Stimulated activated CD4-positive, alpha-beta T cell treated with anti-CD3 and anti-CD28 coated beads, Interleukin-4, amount 100 ng/mL, for 4 hours (primary cell): ENCODE measurements around the gene CLTCL1.

Experiments used
- DNase-seq, 2 experiments: peaks; one replicate each; pipeline ENCODE4 v3.0.0-alpha.2; 2020

CLTCL1 gene

DNA sequence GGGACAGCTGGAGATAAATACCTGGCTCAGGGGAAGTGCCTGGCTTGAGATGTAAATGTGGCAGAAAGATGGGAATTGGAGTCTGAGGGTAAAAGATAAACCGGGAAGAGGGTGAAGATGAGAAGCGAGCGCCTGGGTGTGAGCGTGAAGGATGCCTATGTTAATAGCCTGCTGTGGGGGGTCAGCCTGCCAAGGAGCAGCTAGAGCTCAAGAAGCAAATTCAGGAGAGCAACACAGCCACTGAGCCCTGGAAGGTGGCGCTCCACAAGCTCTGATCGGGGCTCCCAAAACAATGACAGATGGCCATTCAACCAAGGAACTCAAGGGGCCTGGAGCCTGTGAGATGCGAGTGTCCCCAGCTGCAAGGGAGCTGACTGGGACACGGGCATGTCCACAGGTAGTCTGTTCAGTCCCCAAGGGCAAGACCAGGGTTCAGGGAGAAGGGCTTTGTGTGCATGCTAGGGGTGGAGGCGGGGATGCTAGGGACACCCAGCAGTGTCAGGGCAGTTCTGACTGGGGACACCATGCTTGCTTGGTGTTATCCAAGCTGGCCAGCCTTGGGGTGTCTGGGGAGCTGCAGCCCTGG is 144.2 kb downstream of the CLTCL1 start:
- DNase-seq = no peak

DNA sequence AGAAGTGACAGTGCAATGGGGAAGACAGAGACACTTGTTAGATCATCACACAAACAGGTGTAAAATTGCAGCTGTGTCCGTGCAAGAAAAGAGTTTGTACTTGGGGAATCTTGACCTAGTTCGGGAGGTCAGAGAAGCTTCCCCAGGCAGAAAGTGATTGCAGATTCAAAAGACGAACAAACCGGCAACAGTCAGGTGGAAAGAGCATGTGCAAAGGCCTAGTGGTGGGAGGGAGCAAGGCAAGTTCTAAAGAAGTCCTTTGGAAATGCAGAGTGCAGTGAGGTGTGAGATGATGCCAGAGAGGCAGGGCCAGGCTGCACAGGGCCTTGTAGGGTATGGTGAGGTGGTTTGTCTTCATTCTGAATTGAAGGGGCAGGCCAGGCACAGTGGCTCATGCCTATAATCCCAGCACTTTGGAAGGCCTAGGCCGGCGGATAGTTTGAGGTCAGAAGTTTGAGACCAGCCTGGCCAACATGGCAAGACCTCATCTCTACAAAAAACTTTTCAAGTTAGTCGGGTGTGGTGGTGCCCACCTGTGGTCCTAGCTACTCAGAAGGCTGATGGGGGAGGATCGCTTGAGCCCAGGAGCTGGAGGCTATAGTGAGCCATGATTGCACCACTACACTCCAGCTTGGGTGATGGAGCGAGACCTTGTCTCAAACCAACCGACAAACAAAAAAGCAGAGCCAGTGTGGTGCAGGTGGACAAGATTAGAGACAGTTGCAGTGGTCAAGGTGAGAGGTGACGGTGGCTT is 145.1 kb downstream of the CLTCL1 start:
- no peak for DNase-seq

DNA sequence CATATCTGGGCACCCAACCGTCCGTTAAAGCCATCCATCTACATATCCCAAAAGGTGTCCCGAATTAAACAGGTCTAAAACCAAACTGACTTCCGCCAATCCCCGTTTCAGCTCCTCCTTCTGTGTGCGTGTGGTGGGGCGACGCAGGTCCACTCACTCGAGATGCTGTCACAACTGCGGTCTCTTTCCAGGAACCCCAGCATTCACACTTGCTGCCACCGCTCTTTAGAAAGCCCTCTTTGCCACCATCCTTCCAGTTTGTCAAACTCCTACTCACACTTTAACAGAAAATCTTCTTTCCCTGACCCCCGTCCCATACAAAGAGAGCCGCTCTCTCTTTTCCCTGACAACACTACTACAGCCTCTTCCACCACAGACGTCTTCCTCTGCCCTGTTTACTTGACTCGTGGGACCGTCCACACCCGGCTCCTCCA is 147.5 kb downstream of the CLTCL1 start:
- DNase-seq = peak in 1 of 2 experiments; percentile 16

DNA sequence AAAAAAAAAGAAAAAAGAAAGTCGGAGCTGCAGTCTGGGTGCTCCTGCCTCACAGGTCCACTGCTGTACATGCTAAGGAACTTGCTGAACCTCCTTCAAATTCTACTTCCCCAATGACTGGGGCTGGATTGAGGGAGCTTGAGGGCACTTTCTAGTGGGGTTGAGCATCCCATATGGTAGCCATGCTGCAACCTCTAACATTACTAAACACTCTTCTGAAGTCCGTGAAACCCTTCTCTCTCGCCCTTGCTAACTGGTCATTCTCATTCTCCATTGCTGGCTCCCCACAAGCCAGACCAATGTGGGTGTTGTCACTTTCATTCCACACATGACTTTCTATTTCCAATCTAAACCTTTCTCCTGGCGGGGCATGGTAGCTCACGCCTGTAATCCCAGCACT is 148.3 kb downstream of the CLTCL1 start:
- DNase-seq = no peak

DNA sequence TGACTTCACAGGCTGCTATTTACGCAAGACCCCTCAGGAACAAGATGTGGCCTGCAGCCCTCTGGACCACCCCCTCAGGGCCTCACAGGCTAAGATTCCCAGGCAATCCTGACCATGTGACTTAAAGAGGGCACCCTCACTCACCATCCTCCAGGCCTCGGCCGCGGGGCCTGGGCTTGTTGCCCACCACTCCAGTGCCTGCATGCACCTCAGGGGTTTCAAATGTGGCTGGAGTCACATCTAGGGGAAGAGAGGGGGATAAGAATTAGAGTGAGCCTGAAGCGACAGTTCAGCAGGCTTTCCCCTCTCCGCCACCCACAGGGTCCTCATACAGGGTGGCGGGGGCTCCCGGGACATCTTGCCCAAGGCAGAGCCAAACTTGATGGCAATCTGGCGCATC is 149.1 kb downstream of the CLTCL1 start:
- no peak for DNase-seq

DNA sequence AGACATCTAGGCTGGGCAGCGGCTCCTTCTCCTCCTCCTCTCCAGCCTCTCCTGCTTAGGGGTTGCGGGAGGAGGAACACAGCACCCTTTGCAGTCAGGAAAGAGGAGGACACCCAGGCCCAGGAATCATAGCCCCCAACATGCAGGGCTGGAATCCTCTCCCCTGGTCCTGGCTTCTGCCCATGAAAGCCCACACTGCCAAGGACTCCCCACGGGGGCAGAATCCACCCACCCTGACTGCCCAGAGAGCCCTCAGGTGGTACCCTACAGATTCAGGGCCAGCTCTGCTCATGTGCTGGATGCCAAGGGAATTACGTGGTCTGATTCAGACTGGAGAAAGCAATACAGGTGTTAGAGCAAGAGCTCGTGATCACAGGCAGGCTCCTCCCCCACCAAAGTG is 151.5 kb downstream of the CLTCL1 start:
- DNase-seq = no peak

DNA sequence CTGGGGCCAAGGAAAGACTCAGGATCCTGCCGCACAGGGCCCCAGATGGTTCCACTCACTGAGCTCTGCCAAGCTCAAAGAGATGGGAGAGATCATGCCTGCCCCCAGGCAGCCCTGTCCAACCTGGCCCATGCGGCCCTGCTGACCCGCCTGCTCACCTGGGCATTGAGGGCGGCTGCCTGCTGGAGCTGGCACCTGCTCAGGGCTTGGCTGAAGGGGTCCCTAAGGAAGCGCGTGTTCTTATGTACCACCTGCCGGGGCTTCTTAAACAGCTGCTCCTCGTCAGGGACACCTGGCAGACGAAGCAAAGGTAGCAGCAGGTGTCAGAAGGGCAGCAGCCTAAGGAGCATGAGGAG is 152.5 kb downstream of the CLTCL1 start:
- no peak for DNase-seq

DNA sequence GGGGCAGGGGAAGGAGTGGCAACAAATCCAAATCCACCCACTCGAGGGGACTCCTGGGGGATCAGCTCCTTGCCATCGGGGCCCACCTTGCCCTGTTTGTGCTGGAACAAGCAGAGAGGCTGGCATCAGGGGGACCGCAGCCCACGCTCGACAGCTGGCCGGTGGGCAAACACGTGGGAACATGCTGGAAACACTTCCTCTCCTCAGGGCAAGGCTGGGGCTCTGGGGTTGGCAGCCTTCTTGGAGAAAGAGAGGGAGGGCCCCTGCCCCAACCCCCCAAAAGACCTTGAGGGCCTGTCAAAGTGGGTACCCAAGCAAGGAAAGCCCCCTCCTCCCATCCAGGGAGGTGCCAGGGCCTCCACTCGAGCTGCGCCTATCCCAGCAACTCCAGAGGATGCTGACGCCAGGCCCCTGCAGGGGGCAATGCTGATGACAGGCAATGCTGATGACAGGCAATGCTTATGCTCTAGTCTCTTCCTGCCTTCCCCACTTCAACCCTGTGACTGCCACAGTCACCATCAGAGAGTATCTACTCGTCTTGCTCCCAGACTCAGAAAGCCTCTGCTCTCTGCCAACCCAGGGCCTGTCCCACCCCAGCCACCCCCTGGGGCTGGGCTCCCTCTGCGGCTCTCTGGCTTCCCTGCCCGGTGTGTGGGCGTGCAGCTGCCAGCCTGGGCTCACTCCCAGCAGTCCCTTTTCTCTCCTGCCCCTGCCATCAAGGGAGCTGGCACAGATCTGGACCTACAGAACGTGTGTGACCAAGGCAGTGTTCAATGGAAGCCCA is 153.1 kb downstream of the CLTCL1 start:
- no peak for DNase-seq

DNA sequence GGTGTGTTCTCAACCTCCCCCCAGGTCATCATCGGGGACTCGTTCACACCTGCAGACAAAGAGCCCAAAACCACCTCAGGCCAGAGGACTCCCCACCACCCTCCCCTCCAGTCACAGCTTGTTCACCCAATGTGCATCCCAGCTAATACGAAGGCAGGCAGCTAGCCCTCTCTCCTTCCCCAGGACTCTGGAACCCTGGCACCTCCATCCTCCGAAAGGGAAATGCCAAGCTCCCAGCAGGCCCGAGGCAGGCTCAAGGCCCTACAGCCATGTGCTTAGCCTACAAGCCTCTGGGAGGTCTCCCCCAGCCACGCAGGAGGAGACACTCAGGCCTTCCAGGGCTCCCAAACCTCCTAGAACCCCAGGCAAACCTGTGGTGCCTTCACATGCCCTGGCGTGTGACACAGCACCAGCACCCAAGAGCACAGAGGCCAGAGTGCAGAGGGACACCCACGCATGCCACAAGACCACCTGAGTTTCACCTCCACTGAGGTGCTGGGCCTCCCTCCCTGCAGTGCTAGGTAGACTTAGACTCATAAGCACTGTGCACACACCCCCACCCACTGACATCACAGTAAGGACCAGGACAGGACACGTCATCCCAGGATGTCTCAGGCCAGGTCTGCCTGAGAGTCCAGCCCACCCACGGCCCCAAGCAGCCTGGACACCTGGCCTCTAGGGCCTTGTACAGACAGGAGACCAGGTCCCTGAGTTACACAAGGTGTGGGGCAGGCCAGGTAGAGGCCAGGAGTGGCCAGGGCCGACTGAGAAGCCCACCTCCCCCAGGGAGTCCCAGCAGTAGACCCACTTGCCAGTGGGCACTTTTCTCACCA is 153.9 kb downstream of the CLTCL1 start:
- DNase-seq = no peak

DNA sequence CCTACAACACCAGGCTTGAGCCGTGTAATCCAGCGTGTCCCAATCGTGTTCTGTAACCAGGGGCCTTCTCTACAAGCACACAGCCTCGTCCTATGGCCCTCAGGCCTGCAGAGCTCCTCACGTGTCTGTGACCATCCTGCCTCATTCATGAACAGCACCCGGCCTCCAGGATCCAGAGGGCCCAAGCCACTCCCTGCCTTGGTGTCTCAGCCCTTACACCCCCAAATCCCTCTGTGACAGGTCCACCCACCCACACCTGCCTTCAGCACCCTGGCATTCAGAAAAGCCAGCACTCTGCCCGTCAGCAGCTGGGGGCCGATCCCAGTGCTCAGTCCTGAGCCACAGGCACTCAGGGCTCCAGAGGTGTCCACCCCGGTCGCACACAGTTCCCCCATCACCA is 154.6 kb downstream of the CLTCL1 start:
- DNase-seq = no peak

DNA sequence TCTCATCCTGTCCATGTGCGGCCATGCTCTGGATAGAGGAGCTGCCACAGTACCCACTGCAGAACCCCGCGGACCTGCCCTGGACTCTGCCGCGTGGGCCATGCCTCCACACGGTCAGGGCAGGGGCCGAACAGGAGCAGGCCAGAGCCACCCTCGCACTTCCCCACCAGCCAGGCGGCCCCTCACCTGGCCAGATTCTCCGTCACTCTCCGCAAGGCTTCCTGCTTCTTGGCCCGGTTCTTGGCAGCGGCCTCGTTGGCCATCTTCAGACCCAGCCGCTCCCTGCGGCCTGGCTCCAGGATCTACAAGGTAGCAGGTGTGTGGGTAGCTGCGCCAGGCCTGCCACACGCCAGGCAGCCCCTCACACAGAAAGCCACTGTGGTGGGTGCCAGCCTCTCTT is 156.6 kb downstream of the CLTCL1 start:
- DNase-seq = no peak

DNA sequence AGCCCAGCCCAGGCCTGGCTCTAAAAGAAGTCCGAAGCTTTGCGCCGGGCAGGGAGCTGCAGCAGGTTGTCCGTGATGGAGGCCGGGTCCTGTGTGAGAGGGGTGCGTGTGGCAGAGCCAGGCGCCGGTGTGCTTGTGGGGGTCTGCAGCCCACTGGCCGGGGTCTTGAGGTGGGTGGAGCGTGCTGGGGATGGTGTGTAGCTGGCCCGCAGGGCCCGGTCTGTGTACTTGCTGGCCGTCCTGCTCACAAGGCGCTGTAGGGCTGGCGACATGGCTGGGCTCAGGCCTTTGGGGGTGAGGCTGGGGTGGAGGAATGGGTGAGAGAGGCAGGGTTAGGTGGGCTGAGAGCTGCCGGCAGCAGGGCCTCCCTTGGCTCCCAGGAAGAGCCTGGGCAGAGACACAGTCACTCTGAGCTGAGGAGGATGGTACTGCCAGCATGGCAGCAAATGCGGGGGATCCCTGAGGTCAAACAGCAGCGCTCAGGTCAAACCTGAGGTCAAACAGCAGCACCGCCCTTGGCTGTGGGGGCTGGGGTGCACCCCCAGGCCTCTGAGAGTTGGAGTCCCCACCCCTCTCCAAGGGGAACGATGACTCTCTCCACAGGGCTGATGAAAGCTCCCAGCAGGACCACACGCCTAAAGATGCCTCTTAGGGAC is 157.2 kb downstream of the CLTCL1 start:
- DNase-seq = no peak

DNA sequence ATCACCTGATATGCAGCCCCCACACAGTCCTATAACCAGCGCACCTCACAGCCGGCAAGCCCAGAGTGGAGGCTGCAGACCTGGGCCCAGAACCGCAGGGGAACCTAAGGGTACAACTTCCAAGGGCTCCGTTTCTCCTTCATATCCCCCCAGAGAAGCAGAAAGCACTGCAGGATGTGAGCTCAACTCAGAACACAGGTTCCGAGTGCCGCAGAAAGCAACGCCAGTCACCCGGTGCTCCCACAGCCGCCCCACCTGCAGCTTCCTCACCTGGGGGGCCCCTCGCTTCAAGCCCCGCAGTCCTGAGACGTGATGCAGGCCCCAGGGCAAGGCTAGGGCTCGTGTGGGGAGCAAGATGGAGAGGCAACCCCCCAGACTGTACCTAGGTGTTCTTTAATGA is 158.0 kb downstream of the CLTCL1 start:
- no peak for DNase-seq

DNA sequence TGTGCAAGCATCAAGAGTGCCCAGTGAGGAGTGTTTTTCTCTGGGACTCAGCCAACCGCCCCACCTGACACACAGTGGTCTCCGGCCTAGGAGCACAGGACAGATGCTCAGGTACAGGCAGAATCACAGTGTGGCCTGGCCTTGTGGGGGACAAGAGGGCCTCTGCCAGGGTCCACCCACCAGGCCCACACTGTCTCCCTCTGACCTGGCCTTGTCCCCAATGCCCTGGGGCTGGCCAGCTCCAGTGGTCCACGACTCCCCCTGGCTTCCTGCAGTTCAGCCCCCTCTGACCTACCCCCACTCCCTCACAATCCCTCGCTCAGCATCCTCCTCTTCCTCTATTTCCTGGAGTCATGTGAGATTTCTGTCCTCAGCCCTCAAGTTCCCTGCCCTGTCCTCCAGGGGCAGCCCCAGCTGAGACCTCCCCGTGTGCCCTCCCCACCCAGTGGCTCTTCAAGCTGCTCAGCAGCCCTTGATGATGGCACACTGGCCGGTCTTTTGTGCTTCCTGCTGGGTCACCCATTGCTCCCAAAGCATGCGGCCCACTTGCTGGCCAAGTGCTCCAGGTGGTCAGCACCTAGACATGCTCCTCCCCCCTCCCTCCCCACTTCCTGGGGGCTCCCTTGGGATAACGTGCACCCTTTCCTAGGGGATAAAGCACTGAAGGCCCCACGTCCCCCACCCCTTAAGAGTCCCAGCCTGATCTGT is 158.7 kb downstream of the CLTCL1 start:
- DNase-seq = no peak

DNA sequence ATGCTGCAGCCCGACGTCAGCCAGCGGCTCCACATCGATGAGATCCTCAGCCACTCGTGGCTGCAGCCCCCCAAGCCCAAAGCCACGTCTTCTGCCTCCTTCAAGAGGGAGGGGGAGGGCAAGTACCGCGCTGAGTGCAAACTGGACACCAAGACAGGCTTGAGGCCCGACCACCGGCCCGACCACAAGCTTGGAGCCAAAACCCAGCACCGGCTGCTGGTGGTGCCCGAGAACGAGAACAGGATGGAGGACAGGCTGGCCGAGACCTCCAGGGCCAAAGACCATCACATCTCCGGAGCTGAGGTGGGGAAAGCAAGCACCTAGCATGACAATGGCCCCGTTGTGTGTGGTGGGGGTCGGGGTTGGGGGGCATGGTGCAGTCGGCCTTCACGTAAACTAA is 159.4 kb downstream of the CLTCL1 start:
- DNase-seq = no peak

DNA sequence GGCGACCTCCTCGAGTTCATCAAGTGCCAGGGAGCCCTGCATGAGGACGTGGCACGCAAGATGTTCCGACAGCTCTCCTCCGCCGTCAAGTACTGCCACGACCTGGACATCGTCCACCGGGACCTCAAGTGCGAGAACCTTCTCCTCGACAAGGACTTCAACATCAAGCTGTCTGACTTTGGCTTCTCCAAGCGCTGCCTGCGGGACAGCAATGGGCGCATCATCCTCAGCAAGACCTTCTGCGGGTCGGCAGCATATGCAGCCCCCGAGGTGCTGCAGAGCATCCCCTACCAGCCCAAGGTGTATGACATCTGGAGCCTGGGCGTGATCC is 159.9 kb downstream of the CLTCL1 start:
- DNase-seq = no peak

DNA sequence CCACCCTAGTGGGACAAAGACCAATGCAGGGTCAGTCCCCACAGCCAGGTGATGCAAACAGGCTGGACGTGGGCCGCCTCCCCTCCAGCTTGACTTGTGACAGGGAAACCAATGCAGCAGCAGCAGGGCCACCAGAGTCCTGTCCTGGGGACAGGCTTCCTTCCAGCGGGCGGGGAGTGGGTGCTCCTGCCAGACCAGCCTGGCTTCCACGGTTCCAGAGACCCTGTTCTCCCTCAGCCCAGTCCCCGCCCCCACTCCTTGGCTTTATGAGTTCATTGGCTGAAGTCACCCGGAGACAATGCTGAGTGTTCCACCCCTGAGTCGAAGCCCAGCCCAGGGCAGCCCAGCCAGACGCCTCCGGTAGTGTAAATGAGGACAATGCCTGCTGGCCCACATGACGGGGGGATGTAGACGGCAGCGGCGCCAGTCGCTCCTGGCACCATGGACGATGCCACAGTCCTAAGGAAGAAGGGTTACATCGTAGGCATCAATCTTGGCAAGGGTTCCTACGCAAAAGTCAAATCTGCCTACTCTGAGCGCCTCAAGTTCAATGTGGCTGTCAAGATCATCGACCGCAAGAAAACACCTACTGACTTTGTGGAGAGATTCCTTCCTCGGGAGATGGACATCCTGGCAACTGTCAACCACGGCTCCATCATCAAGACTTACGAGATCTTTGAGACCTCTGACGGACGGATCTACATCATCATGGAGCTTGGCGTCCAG is 160.4 kb downstream of the CLTCL1 start, which contains the start of gene TSSK2:
Gene TSSK2 (plus strand): TSS at position 350 of the 726 bp plus-strand sequence. CDS start 92 bp downstream, at position 442.
- no peak for DNase-seq

DNA sequence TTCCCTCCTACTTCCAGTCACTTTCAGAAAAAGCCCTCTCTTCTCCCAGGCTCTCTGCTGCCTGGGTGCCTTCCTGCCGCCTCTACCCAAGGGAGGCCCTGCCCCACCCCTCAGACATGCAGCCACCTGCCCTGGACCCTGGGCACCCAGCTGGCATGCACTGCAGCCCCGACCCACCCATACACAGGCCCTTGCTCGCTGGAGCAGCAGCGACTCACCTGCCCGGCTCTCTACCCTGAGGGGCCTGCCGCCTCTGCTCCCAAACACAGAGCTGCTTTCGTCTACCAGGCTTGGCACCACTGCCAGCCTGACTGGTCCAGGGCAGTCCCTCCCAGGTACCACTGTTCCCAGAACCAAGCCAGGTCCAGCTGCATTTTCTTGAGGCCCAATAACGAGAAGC is 161.6 kb downstream of the CLTCL1 start:
- DNase-seq = no peak
